RKO (cell line): ENCODE data around the gene CTAG1A.
A peak's percentile ranks its signal among the peaks of the same experiment; 100 is the strongest.
"Not testable (repeated sequence)": the region's sequence is repeated elsewhere in the genome, so short reads cannot be mapped to it uniquely, and the experiment has no call there.

ENCODE experiments used
- DNase-seq: peaks from one replicate; pipeline ENCODE4 v3.0.0-alpha.2; 2016; ENCODE audit warnings: low spot score

Gene CTAG1A

DNA sequence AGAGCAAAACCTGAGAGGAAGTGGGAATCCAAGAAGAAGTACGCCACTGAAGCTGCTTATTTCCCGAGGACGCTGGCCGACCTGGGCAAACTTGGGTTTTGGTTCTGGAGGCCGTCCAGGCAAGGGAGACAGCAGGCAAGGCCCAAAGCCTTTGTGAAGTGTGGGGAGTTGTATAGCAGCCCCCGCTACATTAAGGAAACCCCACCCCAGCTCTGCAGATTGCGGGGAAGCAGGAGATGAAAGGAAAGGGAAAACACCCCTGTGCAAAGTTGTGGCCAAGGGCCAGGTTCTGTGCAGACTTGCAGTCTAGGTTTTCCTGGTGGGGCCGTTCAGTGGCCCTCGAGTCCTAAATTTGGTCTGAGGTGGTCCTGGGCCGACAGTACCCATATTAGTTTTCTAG is 11.9 kb upstream of the CTAG1A start:
- DNase-seq = not testable (repeated sequence)

DNA sequence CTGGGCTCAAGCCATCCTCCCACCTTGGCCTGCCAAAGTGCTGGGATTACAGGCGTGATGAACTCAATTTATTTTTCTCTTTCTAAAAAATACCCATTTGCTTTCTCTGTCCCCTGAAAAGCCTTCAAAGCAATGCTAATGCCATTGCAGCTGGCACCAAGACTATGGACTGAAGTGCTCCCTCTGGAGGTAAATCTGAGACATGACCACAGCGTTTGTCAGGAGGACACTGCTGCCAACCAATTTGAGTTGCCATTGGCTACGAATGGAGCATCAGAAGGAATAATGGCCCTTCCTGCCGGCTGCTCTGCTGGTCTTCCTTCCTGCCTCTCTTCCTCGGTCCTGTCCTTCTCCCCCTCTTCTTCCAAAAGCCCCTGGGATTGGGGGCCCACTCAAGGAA is 9.9 kb upstream of the CTAG1A start:
- not testable (repeated sequence) for DNase-seq

DNA sequence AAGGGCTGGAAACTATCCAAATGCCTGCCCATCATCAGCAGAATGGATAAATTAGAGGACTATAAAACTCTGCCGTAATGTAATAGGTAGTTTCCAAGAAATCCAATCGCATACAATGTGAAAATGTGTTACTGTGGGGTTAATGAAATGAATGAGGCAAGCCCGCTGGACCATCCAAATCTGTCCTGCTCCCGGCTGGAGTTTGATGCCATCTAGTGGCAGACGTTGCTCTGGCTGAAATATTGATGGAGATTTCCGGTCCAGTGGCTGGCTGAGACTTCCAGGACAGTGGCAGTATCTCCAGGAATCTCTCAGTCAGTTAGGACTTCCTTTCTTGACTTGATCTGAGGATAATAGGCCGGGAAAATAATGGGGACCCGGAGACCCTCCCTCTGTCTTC is 1.9 kb upstream of the CTAG1A start:
- not testable (repeated sequence) for DNase-seq

DNA sequence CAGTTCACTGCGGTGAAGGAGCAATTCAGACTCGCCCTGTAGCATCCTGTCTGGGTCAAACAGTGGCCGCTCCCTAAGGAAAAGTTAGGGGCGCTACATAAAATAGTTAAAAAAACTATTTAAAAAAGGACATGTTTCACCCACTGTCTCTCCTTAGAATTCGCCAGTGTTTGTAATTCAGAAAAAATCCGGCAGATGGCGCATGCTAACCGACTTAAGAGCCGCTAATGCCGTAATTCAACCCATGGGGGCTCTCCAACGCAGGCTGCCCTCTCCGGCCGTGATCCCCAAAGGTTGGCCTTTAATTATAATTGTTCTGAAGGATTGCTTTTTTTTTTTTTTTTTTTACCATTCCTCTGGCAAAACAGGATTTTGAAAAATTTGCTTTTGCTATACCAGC is 5.5 kb downstream of the CTAG1A start:
- DNase-seq = not testable (repeated sequence)

DNA sequence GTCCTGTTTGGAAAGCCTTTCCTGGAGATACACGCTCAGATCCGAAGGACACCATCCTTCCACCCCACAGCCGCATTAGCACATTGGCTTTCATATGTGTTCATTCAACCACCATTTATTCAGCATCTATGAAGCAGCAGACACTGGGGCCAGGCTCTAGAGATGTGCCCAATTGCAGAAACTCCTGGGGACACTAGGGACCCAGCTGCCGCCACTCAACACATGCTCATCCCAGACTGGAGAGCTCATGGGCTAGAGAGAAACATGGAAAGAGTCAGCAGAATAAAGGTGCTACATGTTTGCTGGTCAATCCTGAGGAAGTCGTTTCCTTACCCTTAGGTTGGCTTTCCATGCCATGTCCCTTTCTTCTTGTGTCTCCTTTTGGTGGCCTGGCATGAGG is 7.6 kb downstream of the CTAG1A start:
- DNase-seq = no peak

DNA sequence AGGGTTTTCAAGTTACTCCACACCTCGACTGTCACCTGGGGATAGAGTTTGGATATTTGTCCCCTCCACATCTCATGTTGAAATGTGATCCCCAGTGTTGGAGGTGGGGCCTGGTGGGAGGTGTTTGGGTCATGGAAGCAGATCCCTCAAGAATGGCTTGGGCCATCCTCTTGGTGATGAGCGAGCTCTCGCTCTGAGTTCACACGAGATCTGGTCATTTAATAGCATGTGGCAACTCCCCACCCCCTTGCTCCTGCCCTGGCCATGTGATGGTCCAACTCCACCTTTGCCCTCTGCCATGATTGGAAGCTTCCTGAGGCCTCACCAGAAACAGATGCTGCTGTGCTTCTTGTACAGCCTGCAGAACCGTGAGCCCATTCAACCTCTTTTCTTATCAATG is 8.3 kb downstream of the CTAG1A start:
- no peak for DNase-seq

DNA sequence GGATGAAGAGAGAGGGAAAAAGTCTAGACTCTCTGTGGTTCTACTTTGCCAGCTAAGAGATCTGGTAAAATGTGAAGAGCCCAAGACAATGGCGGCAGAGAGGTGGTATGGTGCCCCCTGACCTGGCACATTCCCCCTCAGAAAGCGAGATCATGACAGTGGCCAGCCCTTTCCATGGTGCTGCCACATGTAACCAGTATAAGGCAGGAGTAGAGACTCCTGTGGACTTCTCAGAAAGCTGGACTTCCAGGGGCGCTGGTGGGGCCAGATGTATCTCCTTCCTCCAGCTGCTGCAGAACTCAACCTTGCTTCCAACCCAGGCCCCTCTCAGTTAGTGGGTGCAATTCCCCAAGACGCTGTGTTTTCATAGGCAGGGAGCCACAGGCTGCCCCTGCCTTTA is 9.6 kb downstream of the CTAG1A start:
- no peak for DNase-seq

DNA sequence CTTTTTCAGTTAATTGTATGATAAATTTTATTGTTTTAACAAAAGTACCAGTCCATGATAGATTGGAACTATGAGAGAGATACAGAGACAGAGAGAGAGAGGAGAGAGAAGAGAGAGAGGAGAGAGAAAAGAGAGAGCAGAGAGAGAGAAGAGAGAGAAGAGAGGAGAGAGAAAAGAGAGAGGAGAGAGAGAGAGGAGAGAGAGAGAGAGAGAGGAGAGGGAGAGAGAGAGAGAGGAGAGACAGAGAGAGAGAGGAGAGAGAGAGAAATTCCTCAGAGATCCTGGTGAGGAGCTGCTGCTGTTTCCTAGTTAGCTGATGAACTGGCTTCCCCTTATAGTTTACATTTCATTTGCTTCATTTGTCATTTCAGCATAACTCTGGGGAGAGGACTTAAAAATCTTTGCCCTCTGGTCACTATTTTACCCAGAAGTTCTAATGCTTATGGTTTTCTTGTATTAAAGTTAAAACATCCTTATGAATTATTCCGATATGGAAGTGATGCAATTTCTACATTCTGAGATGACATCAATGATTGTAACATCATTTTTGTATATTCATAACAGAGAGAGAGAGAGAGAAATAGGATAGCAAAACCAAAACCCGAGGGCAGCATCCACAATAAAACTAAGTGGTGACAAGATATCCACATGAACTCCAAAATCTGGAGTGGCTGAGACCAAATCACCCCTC is 10.8 kb downstream of the CTAG1A start:
- no peak for DNase-seq

DNA sequence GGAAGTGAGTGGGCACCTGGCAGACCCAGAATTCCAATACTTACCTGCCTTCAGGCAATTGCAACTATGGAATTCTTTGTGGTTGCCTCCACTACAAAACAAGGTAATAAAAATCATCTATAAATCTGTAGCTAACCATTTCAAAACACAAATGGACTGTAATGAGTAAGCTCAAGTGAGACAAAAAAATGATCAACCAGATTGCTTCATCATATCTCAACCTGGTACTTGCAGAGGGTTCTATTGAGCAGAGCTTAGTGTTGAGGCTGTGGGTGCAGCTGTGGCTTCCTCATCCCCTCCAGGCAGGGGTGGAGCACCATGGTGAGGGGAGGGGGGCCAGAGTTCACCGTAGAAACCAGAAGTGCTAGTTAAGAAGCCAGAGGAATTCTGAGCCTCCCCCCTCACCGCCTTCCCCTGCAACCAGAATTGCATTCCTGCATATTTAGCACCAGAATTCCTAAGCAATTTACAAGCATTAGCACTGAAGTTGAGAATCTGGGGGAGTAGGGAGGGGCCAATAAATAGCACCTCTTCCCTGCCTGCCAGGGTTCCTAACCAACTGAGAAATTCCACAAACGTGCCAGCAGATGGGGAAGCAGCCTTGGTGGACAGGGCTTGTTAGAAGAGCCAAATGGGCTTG is 11.5 kb downstream of the CTAG1A start:
- DNase-seq = no peak

DNA sequence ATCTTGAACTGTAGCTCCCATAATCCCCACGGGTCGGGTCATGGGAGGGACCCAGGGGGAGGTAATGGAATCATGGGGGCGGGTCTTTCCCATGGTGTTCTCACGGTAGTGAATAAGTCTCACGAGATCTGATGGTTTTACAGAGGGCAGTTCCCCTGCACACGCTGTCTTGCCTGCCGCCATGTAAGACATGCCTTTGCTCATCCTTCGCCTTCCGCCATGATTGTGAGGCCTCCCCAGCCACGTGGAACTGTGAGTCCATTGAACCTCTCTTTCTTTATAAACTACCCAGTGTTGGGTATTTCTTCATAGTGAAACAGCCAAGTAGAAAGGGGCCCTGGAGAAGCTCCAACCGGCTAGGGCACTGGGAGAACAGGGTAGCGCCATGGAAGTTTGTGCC is 12.3 kb downstream of the CTAG1A start:
- no peak for DNase-seq

DNA sequence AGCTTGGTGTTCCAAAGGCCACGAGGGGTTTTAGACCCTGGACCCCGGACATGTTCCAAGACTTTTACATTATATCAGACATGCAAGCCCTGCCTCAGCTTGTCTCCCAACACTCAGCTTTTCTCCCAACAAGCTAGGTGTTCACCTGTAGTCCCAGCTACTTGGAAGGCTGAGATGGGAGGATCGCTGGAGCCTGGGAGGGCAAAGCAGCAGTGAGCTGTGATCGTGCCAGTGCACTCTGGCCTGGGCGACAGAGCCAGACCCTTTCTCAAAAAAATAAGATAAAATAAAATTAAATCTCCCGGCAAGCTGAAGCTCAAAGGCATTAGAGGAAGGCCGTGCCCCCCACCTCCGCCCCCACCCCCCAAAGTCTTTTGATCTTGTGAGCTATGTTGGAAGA is 13.7 kb downstream of the CTAG1A start:
- DNase-seq = no peak

DNA sequence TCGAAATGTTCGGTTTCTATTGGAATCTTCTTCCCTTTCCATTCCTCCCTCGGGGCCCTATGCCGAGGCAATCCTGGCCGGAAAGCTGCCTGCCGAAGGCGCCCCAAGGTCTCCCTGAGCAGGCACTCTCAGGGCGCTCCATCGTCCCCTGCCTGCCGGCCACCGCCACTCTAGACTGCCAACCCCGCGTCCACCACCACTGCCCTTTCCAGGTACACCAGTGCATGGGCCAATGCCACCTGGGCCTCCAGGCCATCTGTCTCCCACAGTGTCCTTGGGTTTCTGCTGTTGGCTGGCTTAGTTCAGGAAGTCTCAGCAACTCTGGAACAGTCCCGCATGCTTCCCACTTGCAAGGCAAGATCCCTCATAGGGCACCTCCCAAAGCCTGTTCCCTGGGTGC is 14.6 kb downstream of the CTAG1A start:
- DNase-seq = no peak

DNA sequence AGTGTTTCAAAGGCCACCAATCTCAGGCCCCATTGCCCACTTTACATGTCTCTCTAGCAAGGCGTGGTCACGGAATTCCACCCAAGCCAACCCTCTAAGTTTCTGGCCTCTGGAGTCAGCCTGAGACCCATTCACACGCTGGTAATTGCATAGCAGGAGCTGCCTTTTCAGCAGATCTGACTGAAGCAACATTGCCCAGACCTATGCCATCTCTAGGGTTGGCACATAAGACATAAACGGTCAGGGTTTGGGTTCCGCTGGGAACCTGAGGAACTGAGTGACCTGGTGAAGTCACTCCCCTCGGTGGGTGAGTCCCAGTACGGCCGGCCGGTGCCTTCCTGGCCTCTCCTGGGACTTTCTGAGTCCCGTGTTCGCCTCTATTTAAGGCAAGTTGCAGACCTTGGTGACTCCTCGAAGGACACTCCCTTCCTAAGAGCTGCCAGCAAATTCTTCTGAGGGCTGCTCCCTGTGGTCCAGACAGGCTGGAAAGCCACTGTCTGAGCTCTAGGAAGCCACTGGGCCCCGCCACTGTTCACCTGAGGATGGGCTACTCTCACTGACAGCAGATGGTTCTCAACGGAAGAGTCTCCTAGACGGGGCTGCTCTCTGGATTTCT is 15.9 kb downstream of the CTAG1A start:
- no peak for DNase-seq

DNA sequence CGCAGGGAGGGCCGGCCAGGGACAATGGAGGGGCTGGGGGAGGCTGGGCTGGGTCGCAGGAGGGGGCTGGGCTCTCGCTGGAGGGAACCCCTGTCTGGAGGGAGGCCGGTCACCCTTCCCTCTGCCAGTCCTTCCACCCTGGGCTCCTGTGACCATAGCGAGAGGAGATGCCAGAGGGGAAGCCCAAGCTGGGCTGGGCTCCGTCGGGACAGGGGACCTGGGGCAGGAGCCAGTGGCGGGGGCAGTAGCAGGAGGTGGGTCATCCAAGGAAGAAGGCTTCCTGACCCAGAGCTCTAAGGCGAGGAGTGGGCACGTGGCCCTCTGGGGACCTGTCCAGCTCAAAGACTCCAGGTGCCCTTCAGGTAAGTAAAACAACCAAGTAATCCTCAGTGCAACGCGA is 17.3 kb downstream of the CTAG1A start:
- DNase-seq = no peak

DNA sequence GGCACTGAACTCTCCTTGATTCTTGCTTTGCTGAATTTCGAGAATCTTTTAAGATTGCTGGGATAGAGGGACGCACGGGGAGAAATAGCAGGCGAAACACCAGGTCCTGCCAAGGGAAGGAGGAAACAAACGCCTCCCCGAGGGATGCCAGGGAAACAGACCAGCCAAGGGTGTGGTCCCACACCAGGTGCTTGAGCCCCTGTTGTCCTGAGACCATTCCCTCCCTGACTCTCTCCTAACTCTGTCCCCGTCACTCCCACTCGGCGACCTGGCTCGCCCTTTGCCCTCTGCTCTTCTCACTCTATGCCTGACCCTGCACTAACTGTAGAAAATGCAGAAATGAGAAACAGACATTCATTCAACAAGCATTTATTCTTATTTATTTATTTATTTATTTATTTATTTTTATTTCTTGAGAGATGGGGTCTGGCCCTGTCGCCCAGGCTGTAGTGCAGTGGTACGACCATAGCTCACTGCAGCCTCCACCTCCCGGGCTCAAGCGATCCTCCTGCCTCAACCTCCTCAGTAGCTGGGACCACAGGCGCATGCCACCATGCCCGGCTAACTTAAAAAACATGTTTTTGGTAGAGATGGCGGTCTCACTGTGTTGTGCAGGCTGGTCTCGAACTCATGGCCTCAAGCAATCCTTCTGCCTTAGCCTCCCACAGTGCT is 18.0 kb downstream of the CTAG1A start:
- DNase-seq = no peak

DNA sequence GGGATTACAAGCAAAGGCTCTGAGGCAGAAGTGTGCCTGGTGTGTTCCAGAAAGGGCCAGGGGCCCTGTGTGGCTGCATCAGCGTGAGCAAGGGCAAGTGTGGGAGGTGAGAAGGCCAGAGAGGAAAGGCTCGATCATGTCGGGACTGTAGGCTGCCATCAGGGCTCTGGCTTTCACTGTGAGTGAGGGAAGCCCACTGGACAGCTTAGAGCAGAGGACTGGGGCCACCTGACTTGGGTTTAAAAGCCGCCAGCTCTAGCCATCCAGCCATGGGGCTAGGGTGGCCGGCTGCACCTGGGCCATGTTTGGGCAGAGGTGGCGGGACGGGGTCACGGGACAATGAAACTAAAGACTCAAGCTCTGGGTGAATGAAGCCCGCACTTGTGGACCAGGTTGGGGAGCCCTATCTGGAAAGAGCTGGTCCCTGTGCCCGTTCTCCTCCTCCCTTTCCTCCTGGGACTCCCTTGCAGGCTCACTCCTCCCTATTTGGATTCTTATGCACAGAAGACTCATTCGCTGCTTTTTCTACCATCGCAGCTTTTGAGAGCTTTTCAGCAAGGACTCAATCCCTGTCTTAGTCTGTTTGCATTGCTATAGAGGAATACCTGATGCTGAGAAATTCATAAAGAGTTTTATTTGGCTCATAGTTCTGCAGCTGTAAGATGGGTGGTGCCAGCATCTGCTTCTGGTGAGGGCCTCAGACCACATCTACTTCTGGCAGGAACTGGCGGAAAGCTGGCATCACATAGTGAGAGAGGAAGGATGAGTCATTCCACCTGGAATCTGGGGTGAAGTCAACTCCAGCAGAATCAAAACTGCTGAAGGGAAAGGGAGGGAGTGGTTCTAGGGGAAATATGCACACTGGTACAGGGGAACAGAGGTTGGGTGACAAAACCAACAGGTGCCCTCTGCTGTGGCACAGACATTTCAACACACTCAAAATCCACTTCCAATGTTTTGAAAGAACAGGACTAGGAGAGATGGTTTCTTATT is 18.8 kb downstream of the CTAG1A start:
- peak; percentile 73 for DNase-seq

DNA sequence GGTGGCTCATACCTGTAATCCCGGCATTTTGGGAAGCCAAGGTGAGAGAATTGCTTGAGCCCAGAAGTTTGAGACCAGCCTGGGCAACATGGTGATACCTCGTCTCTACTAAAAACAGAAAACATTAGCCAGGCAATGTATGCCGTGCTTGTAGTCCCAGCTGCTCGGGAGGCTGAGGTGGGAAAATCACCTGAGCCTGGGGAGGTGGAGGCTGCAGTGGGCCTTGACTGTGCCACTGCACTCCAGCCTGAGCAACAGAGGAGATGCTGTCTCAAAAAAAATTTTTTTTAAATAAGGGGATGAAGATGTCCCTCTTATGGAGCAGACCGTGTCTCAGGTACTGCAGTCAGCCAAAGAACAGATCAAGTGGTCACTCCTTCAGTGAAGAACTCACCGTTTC is 20.6 kb downstream of the CTAG1A start:
- DNase-seq = no peak

DNA sequence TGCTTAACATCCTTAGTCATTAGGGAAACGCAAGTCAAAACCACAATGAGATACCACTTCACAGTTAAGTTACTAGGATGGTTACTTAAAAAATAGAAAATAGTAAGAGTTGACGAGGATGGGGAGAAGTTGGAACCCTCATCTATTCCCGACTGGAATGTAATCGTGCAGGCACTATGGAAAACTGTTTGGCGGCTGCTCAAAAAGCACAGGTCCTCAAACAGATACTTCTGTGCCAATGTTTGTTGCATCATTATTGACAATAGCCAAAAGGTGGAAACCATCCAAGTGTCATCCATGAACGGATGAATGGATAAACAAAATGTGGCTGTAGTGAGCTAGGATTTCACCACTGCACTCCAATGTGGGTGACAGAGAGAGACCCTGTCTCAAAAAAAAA is 22.4 kb downstream of the CTAG1A start:
- DNase-seq = no peak

DNA sequence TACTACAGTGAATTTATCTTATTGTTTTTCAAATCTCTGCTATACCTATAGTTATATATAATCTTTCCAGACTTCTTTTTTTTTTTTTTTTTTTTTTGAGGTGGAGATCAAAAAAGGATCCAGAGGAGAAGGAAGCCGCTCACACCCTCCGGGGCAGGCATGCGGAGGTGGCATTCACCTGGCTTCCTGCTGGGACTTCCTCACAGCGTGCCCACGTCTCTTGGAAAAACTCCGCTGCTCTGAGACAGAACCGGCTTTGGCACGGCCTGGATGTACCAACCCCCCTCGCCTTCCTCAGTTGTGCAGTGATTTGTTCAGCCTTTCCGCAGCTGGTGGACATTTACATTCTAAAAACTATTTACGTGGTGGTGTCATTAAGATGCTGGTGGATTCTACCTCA is 23.0 kb downstream of the CTAG1A start:
- DNase-seq = not testable (repeated sequence)

DNA sequence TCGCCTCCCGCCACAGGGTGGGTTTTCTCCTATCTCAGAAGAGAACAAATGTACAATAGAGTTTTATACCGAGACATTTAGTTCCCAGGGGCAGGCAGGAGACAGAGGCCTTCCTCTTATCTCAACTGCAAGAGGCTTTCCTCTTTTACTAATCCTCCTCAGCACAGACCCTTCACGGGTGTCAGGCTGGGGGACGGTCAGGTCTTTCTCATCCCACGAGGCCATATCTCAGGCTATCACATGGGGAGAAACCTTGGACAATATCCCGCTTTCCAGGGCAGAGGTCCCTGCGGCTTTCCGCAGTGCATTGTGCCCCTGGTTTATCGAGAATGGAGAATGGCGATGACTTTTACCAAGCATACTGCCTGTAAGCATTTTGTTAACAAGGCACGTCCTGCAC is 23.9 kb downstream of the CTAG1A start:
- not testable (repeated sequence) for DNase-seq

DNA sequence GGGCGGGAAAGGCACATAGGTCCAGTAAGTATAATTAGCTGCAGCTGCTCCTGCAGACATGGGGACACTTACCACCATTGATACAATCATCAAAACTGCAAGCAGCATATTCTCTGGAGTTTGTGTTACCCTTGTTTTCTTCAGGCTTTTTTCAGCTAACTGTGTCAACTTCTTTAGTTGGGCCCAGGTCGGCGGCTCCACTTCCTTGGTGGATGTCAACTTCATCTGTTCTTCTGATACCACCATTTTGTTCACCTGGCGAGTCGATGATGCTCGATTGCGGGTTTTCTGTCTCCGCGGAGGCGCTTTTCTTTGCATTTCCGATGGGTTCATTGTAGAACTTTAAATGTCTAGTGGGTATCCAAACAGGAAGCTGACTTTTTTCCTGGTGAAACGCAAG is 26.2 kb downstream of the CTAG1A start:
- not testable (repeated sequence) for DNase-seq

DNA sequence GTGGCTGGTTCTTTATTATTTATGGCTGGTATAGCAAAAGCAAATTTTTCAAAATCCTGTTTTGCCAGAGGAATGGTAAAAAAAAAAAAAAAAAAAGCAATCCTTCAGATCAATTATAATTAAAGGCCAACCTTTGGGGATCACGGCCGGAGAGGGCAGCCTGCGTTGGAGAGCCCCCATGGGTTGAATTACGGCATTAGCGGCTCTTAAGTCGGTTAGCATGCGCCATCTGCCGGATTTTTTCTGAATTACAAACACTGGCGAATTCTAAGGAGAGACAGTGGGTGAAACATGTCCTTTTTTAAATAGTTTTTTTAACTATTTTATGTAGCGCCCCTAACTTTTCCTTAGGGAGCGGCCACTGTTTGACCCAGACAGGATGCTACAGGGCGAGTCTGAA is 28.7 kb downstream of the CTAG1A start:
- DNase-seq = not testable (repeated sequence)
